Adrenal gland (tissue), 12 donors: ENCODE results near the gene CFAP90. TPM values are rescaled to one million over a fixed set of nuclear protein-coding genes. Genes with fewer than 3 reads are reported as not detected.
A peak's percentile ranks its signal among the peaks of the same experiment; 100 is the strongest.

Source experiments
- DNase-seq, 7 donors: peaks; one replicate each; pipeline ENCODE4 v3.0.0-alpha.2; 2019 to 2020
- H3K27ac ChIP-seq, 5 donors: fragments of 200-600 bp; sonication (generic) in 4 of 5; 1 replicate in 3 of 5; 2 replicates in 2 of 5; pipeline versions ENCODE4 v1.5.1 to v1.8.0; 2016 to 2020; ENCODE audit warnings: mild to moderate bottlenecking in 1 of 5
- H3K27me3 ChIP-seq: fragments of 200-600 bp; 2 replicates; pipeline ENCODE4 v1.8.0; 2021
- H3K36me3 ChIP-seq, 2 donors: fragments of 200-600 bp; replicated peaks in 1 of 2; 1 replicate in 1 of 2; 2 replicates in 1 of 2; pipeline versions ENCODE4 v1.5.1 to v1.8.0; 2018 to 2022
- H3K4me1 ChIP-seq, 2 donors: fragments of 200-600 bp; replicated peaks in 1 of 2; 1 replicate in 1 of 2; 2 replicates in 1 of 2; pipeline versions ENCODE4 v1.5.1 to v1.8.0; 2018 to 2021
- H3K4me3 ChIP-seq, 4 donors: fragments of 200-600 bp; sonication (generic) in 3 of 4; one replicate each; pipeline ENCODE4 v1.5.1; 2016 to 2018
- H3K9me3 ChIP-seq, 3 donors: fragments of 200-600 bp; sonication (generic) in 1 of 3; replicated peaks in 1 of 3; 1 replicate in 2 of 3; 2 replicates in 1 of 3; pipeline versions ENCODE4 v1.5.1 to v1.8.0; 2016 to 2021
- POLR2A ChIP-seq, 2 donors: fragments of 450-650 bp; IDR thresholded peaks; one replicate each; pipeline ENCODE4 v1.6.1; 2017; ENCODE audit warnings: antibody characterized with exemption in 2 of 2, mild to moderate bottlenecking in 2 of 2, moderate library complexity in 1 of 2
- WGBS, 4 donors: extraction: QIAGEN DNeasy Blood & Tissue Kit in 2 of 4; methylation state at CpG; one replicate each; pipeline versions ENCODE4 v1.1.5 to v1.1.7; 2013 to 2017; 5-methylcytosine and 5-hydroxymethylcytosine counted together
- intact Hi-C, 2 donors: fragments of 100-400 bp; cut with DNase I; formaldehyde crosslinking; loops; one replicate each; pipeline versions ENCODE4 v1.14.1 to v1.15.0; 2022 to 2023
- polyA plus RNA-seq, 3 donors: library from polyadenylated mRNA; stranded (reverse); fragments of 200-250 nt in 2 of 3; fragments of 350-450 nt in 1 of 3; fragmentation: Illumina TruSeq in 1 of 3; extraction: RNeasy Lipid Tissue Mini Kit (QIAGEN cat#74804) in 1 of 3; gene quantifications; one replicate each; pipeline ENCODE4 v1.2.3, GENCODE V29; 2013 to 2014
- total RNA-seq, 9 donors: library from RNA; depleted of rRNA in 4 of 9; stranded (reverse); fragments of >200 nt in 4 of 9; fragments of 120-200 nt in 1 of 9; fragmentation: NEBNext Ultra II Directional in 1 of 9; extraction: Animal tissue kit (Norgen Biotek cat#: 25700) in 1 of 9; gene quantifications; one replicate each; pipeline versions ENCODE4 v1.1.0 to v1.2.4, GENCODE V29; 2013 to 2023
- TF ChIP-seq, protein P1 (sequence below), 6 experiments: fragments of 450-650 bp in 4 of 6; fragments of 200-600 bp in 2 of 6; sonication (generic) in 1 of 6; IDR thresholded peaks; 1 replicate in 5 of 6; 2 replicates in 1 of 6; pipeline versions ENCODE4 v1.5.1 to v1.8.0; 2016 to 2021; ENCODE audit warnings: antibody characterized with exemption in 6 of 6, mild to moderate bottlenecking in 2 of 6, moderate library complexity in 1 of 6
- donor health status: healthy with polysubstance abuse.
- donor health status: Bipolar disorder and iron deficiency.
- donor health status: DM: yes; HTN: yes; CAD: no.
- donor health status: DM: no; HTN: no; CAD: no.
- donor health status: DM: no; HTN: no; CAD: no.
- donor health status: DM: yes; HTN: yes; CAD: no.

CFAP90 gene
- total and polyA plus RNA-seq, 12 donors: 0.11 to 1.3 (median 0.39) TPM; not detected in 3

DNA sequence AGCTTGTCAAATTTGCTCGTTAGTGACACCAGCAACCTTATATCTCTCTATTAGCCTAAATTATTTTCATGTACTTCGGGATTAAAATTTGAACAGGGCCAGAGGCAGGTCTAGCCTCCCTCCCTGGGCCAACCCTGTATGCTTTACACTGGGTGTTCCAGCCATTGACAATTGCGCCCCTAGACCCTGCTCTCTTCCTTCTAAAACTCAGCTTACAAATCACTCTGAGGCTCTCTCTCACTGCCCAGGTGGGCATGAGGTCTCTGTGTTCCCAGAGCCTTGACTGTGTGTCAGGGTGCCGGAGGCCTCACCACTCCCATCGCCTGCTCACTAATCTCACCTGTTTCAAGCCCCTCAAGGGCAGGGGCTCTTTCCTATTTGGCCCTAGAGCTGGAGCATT lies 6.4 kb upstream of the CFAP90 start:
- Histone ChIP-seq H3K4me1 (peaks cover 0 to 4% of the 10 kb centered on the region in 2 donors), H3K4me3 (no peak overlapping the region)
- intact Hi-C loops: no loop called here

DNA sequence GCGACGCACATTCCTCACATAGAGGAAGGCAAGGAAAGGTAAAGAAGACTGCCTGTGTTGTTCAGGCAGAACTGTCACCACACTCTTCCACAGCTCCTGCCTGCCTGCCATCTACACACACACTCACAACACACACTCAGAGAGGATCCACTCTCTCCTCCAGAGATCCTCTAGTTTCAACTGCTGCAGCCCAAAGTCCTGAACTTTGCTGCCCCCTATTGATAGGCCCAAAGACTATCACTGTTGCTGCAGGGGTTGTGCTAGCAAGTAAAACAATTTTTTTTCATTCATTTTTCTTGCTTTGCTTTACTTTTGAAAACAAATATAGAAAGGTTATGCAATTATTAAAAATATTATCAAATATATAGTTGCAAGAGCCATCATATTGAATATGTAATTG lies 5.9 kb upstream of the CFAP90 start:
- H3K4me3 ChIP-seq: no peak overlapping the region
- H3K9me3 ChIP-seq: no peaks in the 10 kb centered on the region
- no peak for TF ChIP-seq POLR2A (IDR thresholded peaks at IDR 0.05)
- TF ChIP-seq, protein P1, sequence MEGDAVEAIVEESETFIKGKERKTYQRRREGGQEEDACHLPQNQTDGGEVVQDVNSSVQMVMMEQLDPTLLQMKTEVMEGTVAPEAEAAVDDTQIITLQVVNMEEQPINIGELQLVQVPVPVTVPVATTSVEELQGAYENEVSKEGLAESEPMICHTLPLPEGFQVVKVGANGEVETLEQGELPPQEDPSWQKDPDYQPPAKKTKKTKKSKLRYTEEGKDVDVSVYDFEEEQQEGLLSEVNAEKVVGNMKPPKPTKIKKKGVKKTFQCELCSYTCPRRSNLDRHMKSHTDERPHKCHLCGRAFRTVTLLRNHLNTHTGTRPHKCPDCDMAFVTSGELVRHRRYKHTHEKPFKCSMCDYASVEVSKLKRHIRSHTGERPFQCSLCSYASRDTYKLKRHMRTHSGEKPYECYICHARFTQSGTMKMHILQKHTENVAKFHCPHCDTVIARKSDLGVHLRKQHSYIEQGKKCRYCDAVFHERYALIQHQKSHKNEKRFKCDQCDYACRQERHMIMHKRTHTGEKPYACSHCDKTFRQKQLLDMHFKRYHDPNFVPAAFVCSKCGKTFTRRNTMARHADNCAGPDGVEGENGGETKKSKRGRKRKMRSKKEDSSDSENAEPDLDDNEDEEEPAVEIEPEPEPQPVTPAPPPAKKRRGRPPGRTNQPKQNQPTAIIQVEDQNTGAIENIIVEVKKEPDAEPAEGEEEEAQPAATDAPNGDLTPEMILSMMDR (IDR thresholded peaks at IDR 0.05): peak; percentile 43 to 70 (median 60)
- WGBS, 4 donors: 95 to 100% (median 96%) methylated on average over 2 of the region's 2 CpGs
- peaks cover 0 to 23% of the 10 kb centered on the region in 2 donors for H3K36me3 ChIP-seq
- peak in 6 of 7 donors; percentile 21 to 47 (median 32) for DNase-seq
- no peak overlapping the region for H3K27ac ChIP-seq
- peaks cover 0 to 7% of the 10 kb centered on the region in 2 donors for H3K4me1 ChIP-seq
- intact Hi-C loops: no loop called here
- no peaks in the 10 kb centered on the region for H3K27me3 ChIP-seq

More for the DNA sequence above, 6.4 kb upstream of the CFAP90 start:
- no peak for TF ChIP-seq POLR2A (IDR thresholded peaks at IDR 0.05)
- TF ChIP-seq, protein P1 (IDR thresholded peaks at IDR 0.05): no peak
- Histone ChIP-seq H3K9me3 (no peaks in the 10 kb centered on the region), H3K36me3 (peaks cover 0 to 28% of the 10 kb centered on the region in 2 donors), H3K27ac (no peak overlapping the region), H3K27me3 (no peaks in the 10 kb centered on the region)
- 76 to 83% (median 78%) methylated on average over 5 of the region's 5 CpGs for WGBS, 4 donors
- no peak for DNase-seq

DNA sequence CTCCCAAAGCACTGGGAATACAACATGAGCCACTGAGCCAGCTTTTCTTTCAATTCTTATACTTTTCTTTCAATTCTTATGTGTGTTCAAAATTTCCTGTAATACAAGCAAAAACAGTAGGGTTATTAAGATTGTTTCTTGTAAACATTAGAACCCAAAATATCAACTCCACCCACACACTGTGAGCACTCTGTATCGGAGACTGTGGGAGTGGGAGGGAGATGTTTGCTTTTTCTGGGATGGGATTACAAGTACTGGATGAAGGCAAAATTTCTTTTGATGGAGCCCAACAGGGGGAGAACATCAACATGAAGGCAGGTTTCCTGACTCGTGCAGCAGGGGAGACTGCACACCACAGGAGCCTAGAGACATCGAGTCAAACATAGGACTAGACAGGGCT lies 4.7 kb upstream of the CFAP90 start:
- peaks cover 0 to 7% of the 10 kb centered on the region in 2 donors for H3K4me1 ChIP-seq
- no peak for DNase-seq
- H3K36me3 ChIP-seq: peaks cover 0 to 11% of the 10 kb centered on the region in 2 donors
- intact Hi-C loops: no loop called here
- H3K4me3 ChIP-seq: no peak overlapping the region
- WGBS, 4 donors: 80 to 91% (median 83%) methylated on average over 3 of the region's 3 CpGs
- H3K27ac ChIP-seq: no peak overlapping the region
- H3K27me3 ChIP-seq: no peaks in the 10 kb centered on the region
- H3K9me3 ChIP-seq: no peaks in the 10 kb centered on the region
- TF ChIP-seq POLR2A (IDR thresholded peaks at IDR 0.05): no peak
- TF ChIP-seq, protein P1 (IDR thresholded peaks at IDR 0.05): no peak

DNA sequence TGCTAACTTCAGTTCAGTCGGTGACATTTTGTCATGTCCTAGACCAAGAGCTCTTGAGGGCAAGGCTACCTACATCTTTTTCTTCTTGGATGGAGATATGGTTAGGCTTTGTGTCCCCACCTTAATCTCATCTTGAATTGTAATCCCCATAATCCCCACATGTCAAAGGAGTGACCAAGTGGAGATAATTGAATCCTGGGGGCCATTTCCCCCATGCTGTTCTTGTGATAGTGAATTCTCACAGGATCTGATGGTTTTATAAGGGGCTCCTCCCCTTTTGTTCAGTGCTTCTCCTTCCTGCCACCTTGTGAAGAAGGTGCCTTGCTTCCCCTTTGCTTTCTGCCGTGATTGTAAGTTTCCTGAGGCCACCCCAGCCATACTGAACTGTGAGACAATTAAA lies 2.1 kb upstream of the CFAP90 start:
- DNase-seq: no peak
- intact Hi-C loops: no loop called here
- H3K4me1 ChIP-seq: peaks cover 0 to 12% of the 10 kb centered on the region in 2 donors
- H3K4me3 ChIP-seq: no peak overlapping the region
- H3K27ac ChIP-seq: peak overlapping the region in 2 of 5 donors; percentile 26 to 58
- no peaks in the 10 kb centered on the region for H3K36me3 ChIP-seq
- no peaks in the 10 kb centered on the region for H3K9me3 ChIP-seq
- no peaks in the 10 kb centered on the region for H3K27me3 ChIP-seq
- 69 to 88% (median 78%) methylated on average over 2 of the region's 2 CpGs for WGBS, 4 donors
- TF ChIP-seq POLR2A (IDR thresholded peaks at IDR 0.05): no peak
- TF ChIP-seq, protein P1 (IDR thresholded peaks at IDR 0.05): no peak
